Measurements from ENCODE around the gene MAGOH.
A peak's percentile ranks its signal among the peaks of the same experiment; 100 is the strongest.

The MAGOH gene

DNA sequence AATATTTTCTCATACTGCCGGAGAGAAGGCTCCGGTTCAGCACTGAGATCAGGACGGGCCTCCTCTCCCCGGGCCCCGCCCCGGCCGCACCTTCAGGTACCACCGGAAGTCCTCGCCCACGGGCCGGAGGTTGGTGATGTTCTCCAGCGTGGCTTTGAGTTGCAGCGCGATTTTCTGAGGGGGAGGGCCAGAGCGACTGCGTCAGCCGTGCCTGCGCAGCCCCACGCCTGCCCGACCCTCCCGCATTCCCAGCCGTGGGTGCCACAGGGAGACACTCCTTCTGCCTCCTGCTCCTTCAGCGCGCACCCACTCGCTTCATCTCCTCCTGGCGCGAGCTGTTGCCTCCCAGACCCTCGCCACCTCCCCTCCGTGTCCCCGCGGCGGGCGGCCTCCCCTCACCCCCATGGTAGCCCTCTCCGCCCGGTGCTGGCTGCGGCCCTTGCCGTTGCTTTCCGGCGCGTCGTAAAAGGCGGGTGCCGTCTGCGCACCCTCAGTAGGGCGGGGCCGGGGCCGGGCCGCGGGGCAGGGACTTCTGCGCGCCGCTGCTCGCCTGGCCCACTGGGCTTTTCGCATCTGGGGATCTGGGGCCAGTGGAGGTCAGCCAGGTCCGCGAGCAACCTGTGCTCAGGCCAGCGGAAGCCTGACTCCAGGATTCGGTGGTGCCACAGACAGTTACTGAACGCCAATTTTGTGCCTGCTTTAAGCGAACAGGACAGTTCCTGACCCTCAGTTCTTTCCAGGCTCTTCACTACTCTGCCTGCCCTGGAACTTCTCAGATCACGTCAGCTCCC lies 18.0 kb downstream of the MAGOH start, which contains the start of gene CZIB:
Gene CZIB, minus strand, starts transcription at position 464 of the 791 bp plus-strand sequence. Its CDS starts 59 bp downstream, at position 405.
- peak within 1 kb of the TSS; percentile 81 for H3K4me3 ChIP-seq (ENCODE audit: low read depth, low read length)
- no peak for TF ChIP-seq CTCF (IDR thresholded peaks at IDR 0.05; ENCODE audit: low read depth, low read length)

GRCh38 chr1:53219711-53220110 lies 18.6 kb downstream of the MAGOH start:
- no peak for TF ChIP-seq CTCF (IDR thresholded peaks at IDR 0.05; ENCODE audit: low read depth, low read length)
- peak overlapping the region; percentile 81 for H3K4me3 ChIP-seq (ENCODE audit: low read depth, low read length)

GRCh38 chr1:53218201-53218600 lies 20.1 kb downstream of the MAGOH start:
- H3K4me3 ChIP-seq (ENCODE audit: low read depth, low read length) = no peak overlapping the region
- TF ChIP-seq CTCF (IDR thresholded peaks at IDR 0.05; ENCODE audit: low read depth, low read length) = no peak

DNA sequence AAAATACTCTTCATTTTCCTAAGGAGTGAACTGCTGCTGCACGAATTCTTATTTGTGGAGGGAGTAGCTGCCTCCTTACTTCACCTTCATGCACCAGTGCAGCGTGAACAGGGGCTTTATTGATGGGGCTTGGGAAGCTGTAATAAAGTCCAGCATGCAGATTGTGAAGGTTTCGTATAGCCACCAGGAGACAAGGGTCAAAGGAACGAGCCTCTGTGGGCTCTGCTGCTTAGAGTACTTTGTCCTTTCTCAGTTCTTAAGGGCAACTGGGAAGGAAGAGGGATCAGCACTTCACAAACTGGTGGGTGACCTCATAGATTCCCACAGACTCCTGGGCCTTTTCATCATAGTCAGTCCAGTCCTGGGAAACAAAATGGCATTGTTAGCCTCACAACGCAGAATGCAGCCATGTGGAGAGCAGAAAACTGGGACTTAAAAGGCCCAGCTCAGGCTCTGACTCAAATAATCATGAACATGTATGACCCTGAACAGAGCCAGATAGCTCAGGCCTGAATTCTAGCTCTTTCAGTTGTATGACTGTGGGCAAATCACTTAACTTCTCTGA lies 23.9 kb downstream of the MAGOH start:
- H3K4me3 ChIP-seq (ENCODE audit: low read depth, low read length) = no peak overlapping the region
- TF ChIP-seq CTCF (IDR thresholded peaks at IDR 0.05; ENCODE audit: low read depth, low read length) = no peak

- TF ChIP-seq CTCF (IDR thresholded peaks at IDR 0.05; ENCODE audit: low read depth, low read length) = no peak
Observed at GRCh38 chr1:53210954-53211353, 27.4 kb downstream of the MAGOH start.

DNA sequence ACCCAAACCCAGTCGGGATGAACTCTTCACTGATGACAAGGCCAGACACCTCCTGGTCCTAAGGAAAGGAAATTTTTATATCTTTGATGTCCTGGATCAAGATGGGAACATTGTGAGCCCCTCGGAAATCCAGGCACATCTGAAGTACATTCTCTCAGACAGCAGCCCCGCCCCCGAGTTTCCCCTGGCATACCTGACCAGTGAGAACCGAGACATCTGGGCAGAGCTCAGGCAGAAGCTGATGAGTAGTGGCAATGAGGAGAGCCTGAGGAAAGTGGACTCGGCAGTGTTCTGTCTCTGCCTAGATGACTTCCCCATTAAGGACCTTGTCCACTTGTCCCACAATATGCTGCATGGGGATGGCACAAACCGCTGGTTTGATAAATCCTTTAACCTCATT lies 28.0 kb downstream of the MAGOH start:
- no peak for TF ChIP-seq CTCF (IDR thresholded peaks at IDR 0.05; ENCODE audit: low read depth, low read length)
- no peak overlapping the region for H3K4me3 ChIP-seq (ENCODE audit: low read depth, low read length)

More at GRCh38 chr1:53210954-53211353, 27.4 kb downstream of the MAGOH start:
- no peak overlapping the region for H3K4me3 ChIP-seq (ENCODE audit: low read depth, low read length)

DNA sequence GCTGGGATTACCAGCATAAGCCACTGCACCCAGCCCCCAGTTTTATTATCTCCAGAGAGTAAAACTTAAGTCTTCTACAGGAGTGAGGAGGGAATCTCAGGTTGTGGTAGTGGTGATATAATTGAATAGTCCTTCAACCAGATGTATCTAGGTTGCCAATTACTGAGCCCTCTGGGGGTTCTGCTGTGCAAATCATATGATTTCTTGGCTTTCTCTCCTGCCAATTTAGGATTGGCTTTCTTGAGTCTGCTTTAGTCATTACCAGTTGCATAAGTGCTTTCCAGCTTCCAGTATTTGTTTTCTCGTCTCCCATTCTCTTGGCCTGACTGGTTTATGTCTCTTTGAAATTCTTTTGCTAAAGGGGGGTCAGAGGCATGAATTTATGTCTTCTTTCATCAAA lies 30.6 kb downstream of the MAGOH start:
- no peak for TF ChIP-seq CTCF (IDR thresholded peaks at IDR 0.05; ENCODE audit: low read depth, low read length)
- H3K4me3 ChIP-seq (ENCODE audit: low read depth, low read length) = no peak overlapping the region

All from WI38 (cell line).